GM12878 (cell line): Measurements from ENCODE around the gene CREBBP.

Experiments used
- ASH2L ChIP-seq: fragments of 300-600, 200-600 bp; sonication (generic); IDR thresholded peaks from 2 replicates; pipeline ENCODE4 v1.6.1; 2017; ENCODE audit warnings: low read depth, mild to moderate bottlenecking, borderline replicate concordance
- CEBPB ChIP-seq, 2 experiments: fragments of 150-350 bp in 1 of 2; IDR thresholded peaks; 2 replicates each; pipeline ENCODE4 v1.6.1; 2012 to 2014; ENCODE audit warnings: low read depth in 2 of 2, low read length in 2 of 2, borderline replicate concordance in 1 of 2, inconsistent platforms in 1 of 2
- CTCF ChIP-seq, 3 experiments: IDR thresholded peaks in 2 of 3; conservative IDR thresholded peaks in 1 of 3; 2 replicates each; pipeline ENCODE4 v1.5.1; 2011; ENCODE audit warnings: low read depth in 3 of 3, low read length in 3 of 3, mild to moderate bottlenecking in 3 of 3, control low read depth in 2 of 3, moderate library complexity in 2 of 3, inconsistent platforms in 1 of 3, mixed read lengths in 1 of 3; ENCODE audit not compliant: control insufficient read depth in 2 of 3, insufficient read depth in 1 of 3; ENCODE audit errors: extremely low read depth in 1 of 3
- ELK1 ChIP-seq: IDR thresholded peaks from 2 replicates; pipeline ENCODE4 v1.6.1; 2012; ENCODE audit warnings: low read depth, low read length, improper control_type of control experiment
- FOXM1 ChIP-seq: IDR thresholded peaks from 2 replicates; pipeline ENCODE4 v1.6.1; 2012; ENCODE audit warnings: low read depth, mild to moderate bottlenecking, inconsistent platforms, low read length, moderate library complexity
- HDAC6 ChIP-seq: fragments of 200-600 bp; sonication (generic); IDR thresholded peaks from one replicate; pipeline ENCODE4 v1.8.0; 2017; ENCODE audit warnings: antibody characterized with exemption; ENCODE audit not compliant: unreplicated experiment
- MEF2A ChIP-seq: IDR thresholded peaks from 2 replicates; pipeline ENCODE4 v1.6.1; 2011; ENCODE audit warnings: low read depth, mild to moderate bottlenecking, low read length, moderate library complexity; ENCODE audit not compliant: insufficient read depth
- NFIC ChIP-seq: IDR thresholded peaks from 2 replicates; pipeline ENCODE4 v1.6.1; 2012; ENCODE audit warnings: low read depth, mild to moderate bottlenecking, inconsistent platforms, low read length, moderate library complexity
- PAX5 ChIP-seq: IDR thresholded peaks from 2 replicates; pipeline ENCODE4 v1.6.1; 2011; ENCODE audit warnings: low read depth, low read length, borderline replicate concordance
- POLR2A ChIP-seq: IDR thresholded peaks from 2 replicates; pipeline ENCODE4 v1.6.1; 2011; ENCODE audit warnings: low read depth, mild to moderate bottlenecking, low read length
- RELA ChIP-seq: fragments of 450-650 bp; IDR thresholded peaks from 2 replicates; pipeline ENCODE4 v1.8.0; 2014; ENCODE audit warnings: borderline replicate concordance; ENCODE audit not compliant: partially characterized antibody
- SIN3A ChIP-seq: IDR thresholded peaks from 2 replicates; pipeline ENCODE4 v1.6.1; 2012; ENCODE audit warnings: low read depth, low read length, improper control_type of control experiment
- SMC3 ChIP-seq: IDR thresholded peaks from 2 replicates; pipeline ENCODE4 v1.6.1; 2011; ENCODE audit warnings: low read length, improper control_type of control experiment, borderline replicate concordance
- TF ChIP-seq, protein P1 (sequence below): IDR thresholded peaks from 2 replicates; pipeline ENCODE4 v1.6.1; 2011; ENCODE audit warnings: low read depth, mild to moderate bottlenecking, low read length, moderate library complexity, borderline replicate concordance; ENCODE audit errors: extremely low read depth

GRCh38 chr16:3909791-3910583 lies 29.5 kb upstream of the CREBBP start:
- TF ChIP-seq MEF2A (no peak), RELA (no peak), CTCF (IDR thresholded peaks at IDR 0.05 in 2 of 3, conservative IDR thresholded peaks at IDR 0.05 in 1 of 3; ENCODE audit: control insufficient read depth in 2 of 3, extremely low read depth in 1 of 3, insufficient read depth in 1 of 3, low read depth in 3 of 3, low read length in 3 of 3) (no peak), FOXM1 (no peak), HDAC6 (no peak), ASH2L (no peak), SIN3A (no peak), NFIC (no peak), SMC3 (no peak), ELK1 (no peak), PAX5 (no peak), POLR2A (no peak), CEBPB (IDR thresholded peaks at IDR 0.05; ENCODE audit: borderline replicate concordance in 1 of 2, low read depth in 2 of 2, low read length in 2 of 2) (no peak)
- TF ChIP-seq, protein P1, sequence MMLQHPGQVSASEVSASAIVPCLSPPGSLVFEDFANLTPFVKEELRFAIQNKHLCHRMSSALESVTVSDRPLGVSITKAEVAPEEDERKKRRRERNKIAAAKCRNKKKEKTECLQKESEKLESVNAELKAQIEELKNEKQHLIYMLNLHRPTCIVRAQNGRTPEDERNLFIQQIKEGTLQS, result no peak
